Stimulated activated CD8-positive, alpha-beta memory T cell treated with anti-CD3 and anti-CD28 coated beads, Interleukin-15, amount 100 ng/mL, for 48 hours (primary cell): Measurements from ENCODE around the gene TBC1D7.
A peak's percentile ranks its signal among the peaks of the same experiment; 100 is the strongest.

Experiments
- DNase-seq, 2 donors: peaks; one replicate each; pipeline ENCODE4 v3.0.0-alpha.2; 2020; ENCODE audit warnings: low read depth in 2 of 2

Gene TBC1D7

GRCh38 chr6:13319891-13320564 is 8.3 kb downstream of the TBC1D7 start:
- no peak for DNase-seq

DNA sequence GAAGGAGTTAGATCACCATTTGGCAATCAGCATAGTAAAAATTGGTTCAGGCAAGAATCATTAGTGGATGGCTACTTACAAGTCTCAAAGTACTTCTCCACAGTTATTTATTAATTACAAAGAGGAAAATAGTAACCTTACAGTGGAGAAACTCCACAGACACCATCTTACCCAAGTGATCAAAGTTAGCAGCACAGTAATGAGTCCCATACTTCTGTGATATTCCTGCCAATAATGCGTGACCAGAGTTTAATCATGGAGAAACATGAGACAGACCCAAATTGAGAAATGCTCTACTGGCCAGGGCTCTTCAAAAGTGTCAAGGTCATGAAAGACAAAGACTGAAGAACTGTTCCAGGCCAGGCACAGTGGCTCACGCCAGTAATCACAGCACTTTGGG is 9.5 kb downstream of the TBC1D7 start:
- DNase-seq = no peak

DNA sequence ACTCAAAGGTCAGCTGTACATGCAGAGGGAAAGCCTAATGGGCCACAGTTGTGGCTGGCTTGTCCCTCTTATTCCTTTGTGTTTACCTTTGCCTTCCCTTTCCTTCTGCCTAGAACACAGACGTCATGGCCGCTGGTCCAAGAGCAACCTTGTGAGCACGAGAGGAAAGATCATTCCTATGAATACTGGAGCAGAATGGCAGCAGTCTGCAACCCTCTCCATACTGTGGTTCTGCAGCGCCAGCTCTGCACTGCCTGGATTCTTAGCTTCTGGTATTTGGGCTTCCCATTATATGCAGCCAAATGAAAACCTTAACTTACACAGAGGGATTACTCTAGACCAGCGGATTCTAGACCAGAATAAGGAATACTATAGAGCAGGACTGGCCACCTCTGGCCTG is 12.4 kb downstream of the TBC1D7 start:
- no peak for DNase-seq

GRCh38 chr6:13314806-13315205 is 13.5 kb downstream of the TBC1D7 start:
- DNase-seq = no peak

DNA sequence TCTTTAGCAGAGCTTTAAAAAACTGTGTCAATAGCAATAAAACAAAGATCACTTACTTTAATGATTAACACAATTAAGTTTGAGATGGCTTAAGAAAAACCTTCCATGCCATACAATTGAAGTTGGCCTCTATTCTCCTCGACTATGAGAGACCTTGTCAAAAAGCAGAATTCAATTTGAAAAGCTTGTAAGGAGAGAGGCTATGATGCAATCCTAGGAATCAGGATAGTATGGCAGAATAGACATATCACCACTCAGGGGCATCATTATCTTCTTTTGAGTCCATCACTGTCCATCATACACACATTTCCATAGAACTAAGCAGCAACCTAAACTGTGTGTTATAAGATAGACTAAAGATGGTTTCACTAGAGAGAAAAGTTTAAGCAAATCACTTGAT is 17.2 kb downstream of the TBC1D7 start:
- no peak for DNase-seq

- DNase-seq = no peak
These were observed 20.0 kb downstream of the TBC1D7 start for GRCh38 chr6:13308332-13308731.

DNA sequence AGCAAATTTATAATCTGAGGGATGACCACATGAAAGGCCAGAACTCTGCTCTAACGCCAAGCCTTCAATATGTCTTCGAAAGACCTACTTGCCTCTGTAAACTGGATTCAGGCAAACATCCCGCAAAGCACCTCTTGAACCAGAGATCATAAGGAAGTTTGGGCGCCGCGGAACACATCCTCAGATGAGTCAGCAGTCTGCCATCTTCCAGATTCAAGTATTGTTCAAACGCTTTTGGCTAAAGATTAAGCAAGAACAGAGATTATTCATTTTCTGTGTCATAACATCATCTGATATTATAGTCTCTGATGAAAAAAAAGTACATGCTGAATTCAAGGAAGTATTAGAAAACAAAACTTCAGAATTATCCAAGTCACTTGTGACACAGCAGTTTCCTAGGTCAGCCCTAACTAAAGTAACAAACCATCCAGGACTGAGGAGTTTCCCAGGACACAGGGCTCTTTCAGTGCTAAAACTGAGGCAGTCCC is 20.8 kb downstream of the TBC1D7 start:
- no peak for DNase-seq

DNA sequence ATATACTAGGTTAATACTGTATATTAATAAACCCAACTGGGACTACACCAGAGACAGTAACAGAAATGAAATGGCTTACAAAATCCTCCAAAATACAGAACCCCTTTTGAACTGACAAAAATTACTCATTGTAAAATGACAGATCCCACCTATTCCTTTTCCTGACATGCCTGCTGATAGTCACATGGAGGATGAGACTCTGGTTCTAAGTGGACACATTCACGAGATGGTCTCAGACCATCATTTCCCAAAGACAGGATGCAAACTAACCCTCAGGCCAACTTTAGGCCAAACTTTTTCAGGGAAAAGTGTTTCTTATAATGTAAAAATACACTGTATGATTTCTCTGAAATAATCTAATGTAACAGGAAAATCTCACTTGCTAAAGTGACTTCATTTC is 22.5 kb downstream of the TBC1D7 start:
- no peak for DNase-seq

GRCh38 chr6:13305288-13305687 is 23.0 kb downstream of the TBC1D7 start:
- no peak for DNase-seq

GRCh38 chr6:13304580-13305260 is 23.6 kb downstream of the TBC1D7 start:
- DNase-seq = no peak

GRCh38 chr6:13304101-13304500 is 24.2 kb downstream of the TBC1D7 start:
- peak in 1 of 2 donors; percentile 12 for DNase-seq

- peak in 1 of 2 donors; percentile 11 for DNase-seq
These were observed 24.7 kb downstream of the TBC1D7 start for GRCh38 chr6:13303668-13304017.

- DNase-seq = peak; percentile 46 to 47
These were observed 25.3 kb downstream of the TBC1D7 start for GRCh38 chr6:13302751-13303667.

GRCh38 chr6:13302291-13302690 is 26.0 kb downstream of the TBC1D7 start:
- DNase-seq = no peak

- DNase-seq = no peak
These were observed 27.4 kb downstream of the TBC1D7 start for GRCh38 chr6:13300643-13301590.

DNA sequence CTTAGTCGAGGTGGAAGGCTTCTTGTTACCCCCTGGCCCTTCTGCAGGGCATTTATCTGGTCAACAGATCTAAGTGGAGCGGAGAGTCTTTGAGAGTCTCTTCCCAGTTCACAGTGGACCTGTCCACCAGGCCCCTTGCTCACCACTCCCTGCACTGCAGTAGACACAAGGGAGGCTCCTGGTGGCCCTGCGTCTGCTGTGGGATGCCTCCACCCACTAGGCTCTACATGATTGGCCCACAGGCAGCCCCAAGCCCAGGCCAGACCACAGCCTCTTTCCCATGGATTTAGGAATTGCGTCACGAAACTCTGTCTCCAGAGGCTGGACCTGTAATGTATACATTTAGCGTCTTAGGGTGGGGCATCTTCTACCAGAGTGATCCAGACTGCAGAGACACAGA is 28.4 kb downstream of the TBC1D7 start:
- no peak for DNase-seq

DNA sequence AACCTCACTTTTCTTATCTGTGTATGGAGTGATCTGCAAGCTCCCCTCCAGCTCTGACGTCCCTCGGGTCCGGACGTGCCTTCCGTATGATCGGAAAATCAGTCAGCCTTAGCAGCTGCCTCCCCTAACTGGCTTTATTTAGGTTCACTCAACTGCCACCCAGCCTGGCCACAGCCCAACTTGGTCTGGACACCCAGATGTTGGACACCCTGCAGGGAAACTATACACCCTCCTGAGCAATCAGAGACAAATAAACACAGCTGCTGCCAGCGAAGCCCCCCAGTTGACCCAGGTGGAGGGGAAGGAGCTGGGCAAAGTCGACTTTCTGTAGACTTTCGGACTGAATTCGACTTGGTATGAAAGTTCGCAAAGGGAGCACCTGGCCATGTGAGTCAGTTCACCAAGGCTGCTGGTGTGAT is 28.9 kb downstream of the TBC1D7 start:
- no peak for DNase-seq

DNA sequence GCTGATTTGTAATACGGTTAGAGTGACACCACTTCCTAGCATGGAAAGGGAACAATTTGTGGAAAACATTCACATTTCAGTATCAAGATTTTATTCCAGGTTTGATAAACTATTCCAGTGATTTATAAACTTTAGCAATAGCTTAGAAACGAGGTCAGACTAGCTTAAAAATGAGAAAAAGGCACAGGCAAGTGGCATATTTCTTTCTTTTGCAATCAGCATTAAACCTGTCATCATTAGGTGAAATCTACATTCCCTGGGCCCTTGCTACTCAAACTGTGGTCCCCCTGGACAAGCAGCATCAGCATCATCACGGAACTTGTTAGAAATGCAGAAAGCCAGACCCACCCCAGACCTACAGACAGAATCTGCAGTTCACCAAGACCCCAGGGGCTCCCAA is 29.9 kb downstream of the TBC1D7 start:
- no peak for DNase-seq

DNA sequence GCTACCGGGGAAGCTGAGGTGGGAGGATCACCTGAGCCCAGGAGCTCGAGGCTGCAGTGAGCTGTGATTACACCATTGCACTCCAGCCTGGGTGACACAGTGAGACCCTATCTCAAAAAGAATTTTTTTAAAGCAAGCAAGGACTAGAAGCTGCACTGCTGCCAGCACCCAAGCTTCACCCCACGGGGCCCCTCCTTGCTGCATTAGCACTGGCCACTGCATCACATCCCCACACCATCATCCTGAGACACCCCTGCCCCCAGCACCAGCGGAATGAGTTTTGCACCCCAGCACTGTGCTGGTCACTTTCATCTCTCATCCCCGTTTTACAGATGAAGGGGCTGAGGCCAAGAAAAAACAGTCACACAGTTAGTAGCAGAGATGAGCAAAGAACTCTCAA is 30.9 kb downstream of the TBC1D7 start:
- DNase-seq = no peak

DNA sequence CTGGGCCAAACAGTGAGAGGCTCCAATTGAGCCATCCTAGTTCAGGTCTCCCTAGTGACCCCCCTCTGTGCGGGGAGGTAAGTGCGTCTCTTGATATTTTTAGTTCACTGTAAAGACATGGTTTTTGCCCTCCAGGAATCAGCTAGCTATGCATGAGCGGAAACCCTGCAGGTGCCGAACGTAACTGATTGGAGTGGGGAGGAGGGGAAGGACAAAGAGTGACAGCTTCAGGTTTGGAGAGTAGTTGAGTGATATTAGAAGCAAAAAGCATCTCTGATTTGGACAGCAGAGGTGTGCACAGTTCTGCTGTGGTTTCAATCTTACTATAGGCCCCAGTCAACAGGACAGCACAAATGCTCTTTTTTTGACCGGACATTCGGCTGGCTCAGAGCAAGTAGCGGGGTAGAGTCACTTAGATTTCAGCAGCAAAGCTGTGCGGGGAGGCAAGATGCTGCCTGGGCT is 31.8 kb downstream of the TBC1D7 start:
- DNase-seq = no peak

GRCh38 chr6:13295576-13295975 is 32.8 kb downstream of the TBC1D7 start:
- no peak for DNase-seq
